T-helper 2 cell (primary cell): ENCODE results near the gene HOXC9.
A peak's percentile ranks its signal among the peaks of the same experiment; 100 is the strongest.

ENCODE experiments used
- DNase-seq, 5 experiments: peaks; one replicate each; pipeline versions ENCODE4 v3.0.0 to v3.0.0-alpha.2; 2012 to 2022

The HOXC9 gene

GRCh38 chr12:54028314-54029201 is 28.6 kb downstream of the HOXC9 start, which contains the start of gene HOXC6:
Gene HOXC6 (plus strand): TSS chr12:54028440. CDS start chr12:54028522, 82 bp downstream.
- no peak for DNase-seq

- DNase-seq = no peak
Observed at GRCh38 chr12:54029529-54030441, 29.8 kb downstream of the HOXC9 start.

- no peak for DNase-seq
Observed at GRCh38 chr12:54030442-54030801, 30.5 kb downstream of the HOXC9 start.

GRCh38 chr12:54030889-54031471 is 31.0 kb downstream of the HOXC9 start:
- no peak for DNase-seq

GRCh38 chr12:54031480-54031879 is 31.5 kb downstream of the HOXC9 start:
- no peak for DNase-seq

GRCh38 chr12:54032086-54032619 is 32.2 kb downstream of the HOXC9 start:
- no peak for DNase-seq

- DNase-seq = peak in 4 of 5 experiments; percentile 30 to 49 (median 40)
Observed at GRCh38 chr12:54032627-54033100, 32.7 kb downstream of the HOXC9 start, which contains the start of gene HOXC5. Gene HOXC5 (plus strand): TSS chr12:54033050. CDS start chr12:54033123, 73 bp downstream.

GRCh38 chr12:54033106-54033979 is 33.4 kb downstream of the HOXC9 start:
- DNase-seq = no peak

- DNase-seq = no peak
Observed at GRCh38 chr12:54033980-54034784, 34.2 kb downstream of the HOXC9 start.

GRCh38 chr12:54034785-54035310 is 34.9 kb downstream of the HOXC9 start:
- no peak for DNase-seq

GRCh38 chr12:54035568-54036264 is 35.8 kb downstream of the HOXC9 start:
- no peak for DNase-seq

GRCh38 chr12:54036620-54037359 is 36.8 kb downstream of the HOXC9 start:
- DNase-seq = no peak

GRCh38 chr12:54037360-54038283 is 37.7 kb downstream of the HOXC9 start:
- no peak for DNase-seq

- DNase-seq = no peak
Observed at GRCh38 chr12:54038284-54038870, 38.4 kb downstream of the HOXC9 start.

GRCh38 chr12:54038871-54039414 is 39.0 kb downstream of the HOXC9 start:
- no peak for DNase-seq

GRCh38 chr12:54039417-54040147 is 39.6 kb downstream of the HOXC9 start:
- DNase-seq = no peak
